Superior temporal gyrus (tissue), 1 donor: ENCODE measurements around the gene PPP2R3A.
"Not testable (repeated sequence)": the region's sequence is repeated elsewhere in the genome, so short reads cannot be mapped to it uniquely, and the experiment has no call there.

Experiments used
- DNase-seq: peaks from one replicate; pipeline ENCODE4 v3.0.0-alpha.2; 2016; ENCODE audit errors: extremely low spot score

The PPP2R3A gene, protein sequence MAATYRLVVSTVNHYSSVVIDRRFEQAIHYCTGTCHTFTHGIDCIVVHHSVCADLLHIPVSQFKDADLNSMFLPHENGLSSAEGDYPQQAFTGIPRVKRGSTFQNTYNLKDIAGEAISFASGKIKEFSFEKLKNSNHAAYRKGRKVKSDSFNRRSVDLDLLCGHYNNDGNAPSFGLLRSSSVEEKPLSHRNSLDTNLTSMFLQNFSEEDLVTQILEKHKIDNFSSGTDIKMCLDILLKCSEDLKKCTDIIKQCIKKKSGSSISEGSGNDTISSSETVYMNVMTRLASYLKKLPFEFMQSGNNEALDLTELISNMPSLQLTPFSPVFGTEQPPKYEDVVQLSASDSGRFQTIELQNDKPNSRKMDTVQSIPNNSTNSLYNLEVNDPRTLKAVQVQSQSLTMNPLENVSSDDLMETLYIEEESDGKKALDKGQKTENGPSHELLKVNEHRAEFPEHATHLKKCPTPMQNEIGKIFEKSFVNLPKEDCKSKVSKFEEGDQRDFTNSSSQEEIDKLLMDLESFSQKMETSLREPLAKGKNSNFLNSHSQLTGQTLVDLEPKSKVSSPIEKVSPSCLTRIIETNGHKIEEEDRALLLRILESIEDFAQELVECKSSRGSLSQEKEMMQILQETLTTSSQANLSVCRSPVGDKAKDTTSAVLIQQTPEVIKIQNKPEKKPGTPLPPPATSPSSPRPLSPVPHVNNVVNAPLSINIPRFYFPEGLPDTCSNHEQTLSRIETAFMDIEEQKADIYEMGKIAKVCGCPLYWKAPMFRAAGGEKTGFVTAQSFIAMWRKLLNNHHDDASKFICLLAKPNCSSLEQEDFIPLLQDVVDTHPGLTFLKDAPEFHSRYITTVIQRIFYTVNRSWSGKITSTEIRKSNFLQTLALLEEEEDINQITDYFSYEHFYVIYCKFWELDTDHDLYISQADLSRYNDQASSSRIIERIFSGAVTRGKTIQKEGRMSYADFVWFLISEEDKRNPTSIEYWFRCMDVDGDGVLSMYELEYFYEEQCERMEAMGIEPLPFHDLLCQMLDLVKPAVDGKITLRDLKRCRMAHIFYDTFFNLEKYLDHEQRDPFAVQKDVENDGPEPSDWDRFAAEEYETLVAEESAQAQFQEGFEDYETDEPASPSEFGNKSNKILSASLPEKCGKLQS (N-terminal part only)

DNA sequence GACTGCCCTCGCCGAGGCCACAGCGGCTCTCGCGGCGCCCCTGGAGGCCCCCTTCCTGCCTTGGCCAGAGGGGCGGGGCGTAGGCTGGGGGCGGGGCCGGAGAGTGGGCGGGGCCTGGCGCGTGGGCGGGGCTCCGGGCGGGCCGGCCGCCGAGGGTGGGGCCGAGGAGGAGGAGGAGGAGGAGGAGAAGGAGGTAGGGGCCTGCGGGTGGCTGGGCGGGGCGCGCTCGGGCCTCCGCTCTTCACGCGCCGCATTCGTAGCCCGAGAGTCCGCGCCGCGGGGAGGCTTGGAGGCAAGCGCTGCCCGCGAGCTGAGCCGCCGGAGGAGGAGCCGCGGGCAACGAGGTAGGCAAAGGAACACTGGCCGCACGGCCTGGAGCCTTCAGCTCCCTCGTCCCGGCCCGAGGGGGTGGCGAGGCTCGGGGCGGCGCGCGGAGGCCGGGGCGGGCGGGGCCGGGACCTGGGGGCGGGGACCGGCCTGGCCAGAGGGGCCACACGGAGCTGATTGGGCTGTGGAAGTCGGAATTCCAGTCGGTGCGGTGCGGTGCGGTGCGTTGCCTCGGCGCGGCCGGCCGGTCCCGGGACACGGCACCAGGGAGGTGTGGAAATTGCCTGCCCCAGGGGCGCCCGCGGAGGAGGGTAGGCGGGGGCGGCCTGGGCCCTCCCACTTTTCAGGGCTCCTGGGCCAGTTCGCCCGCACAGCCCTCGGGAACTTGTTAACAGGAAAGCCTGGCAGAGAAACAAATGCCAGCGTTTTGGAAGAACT lies at the start of gene PPP2R3A:
Gene PPP2R3A (plus strand): TSS at position 223 of the 765 bp plus-strand sequence. CDS start 35,771 bp downstream, outside the sequence.
- DNase-seq: peak; percentile 69

DNA sequence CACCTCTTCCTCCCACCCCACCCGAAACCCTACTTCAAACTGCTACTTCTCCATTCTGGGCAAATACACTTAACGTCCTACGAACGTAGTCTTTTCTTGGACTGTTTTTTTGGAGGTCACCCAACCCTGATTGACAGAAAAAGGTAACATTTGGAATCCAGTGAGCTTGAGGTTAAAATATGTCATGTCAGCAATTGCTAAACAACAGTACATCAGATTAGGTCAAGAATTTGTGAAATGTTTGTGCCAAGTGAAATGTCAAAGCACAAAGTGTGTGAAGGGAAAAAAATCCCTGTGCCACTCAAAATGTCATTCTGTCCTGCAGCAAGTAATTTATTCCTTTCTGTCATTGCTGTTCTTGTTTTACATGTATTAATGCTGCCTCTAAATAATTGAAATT lies 49.2 kb upstream of the PPP2R3A start:
- DNase-seq: no peak

DNA sequence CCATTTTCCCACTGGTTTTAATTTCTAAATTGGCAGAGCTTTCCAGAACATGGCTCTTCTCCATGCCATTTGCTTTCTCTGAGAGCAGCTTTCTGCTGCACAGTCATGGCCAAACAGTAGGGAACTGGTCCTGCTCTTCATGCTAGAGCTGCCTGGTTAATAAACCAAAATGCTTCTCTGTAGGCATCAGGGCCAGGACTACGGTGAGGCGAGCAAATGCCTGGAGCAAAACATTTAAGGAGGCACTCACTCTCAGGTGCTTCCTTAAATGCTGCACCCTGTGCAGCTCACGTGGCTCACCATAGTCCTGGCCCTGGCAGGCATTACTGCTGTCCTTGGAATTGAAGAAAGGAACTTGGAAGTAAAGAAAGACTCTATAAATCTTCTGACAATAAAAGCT lies 48.5 kb upstream of the PPP2R3A start:
- DNase-seq: no peak

DNA sequence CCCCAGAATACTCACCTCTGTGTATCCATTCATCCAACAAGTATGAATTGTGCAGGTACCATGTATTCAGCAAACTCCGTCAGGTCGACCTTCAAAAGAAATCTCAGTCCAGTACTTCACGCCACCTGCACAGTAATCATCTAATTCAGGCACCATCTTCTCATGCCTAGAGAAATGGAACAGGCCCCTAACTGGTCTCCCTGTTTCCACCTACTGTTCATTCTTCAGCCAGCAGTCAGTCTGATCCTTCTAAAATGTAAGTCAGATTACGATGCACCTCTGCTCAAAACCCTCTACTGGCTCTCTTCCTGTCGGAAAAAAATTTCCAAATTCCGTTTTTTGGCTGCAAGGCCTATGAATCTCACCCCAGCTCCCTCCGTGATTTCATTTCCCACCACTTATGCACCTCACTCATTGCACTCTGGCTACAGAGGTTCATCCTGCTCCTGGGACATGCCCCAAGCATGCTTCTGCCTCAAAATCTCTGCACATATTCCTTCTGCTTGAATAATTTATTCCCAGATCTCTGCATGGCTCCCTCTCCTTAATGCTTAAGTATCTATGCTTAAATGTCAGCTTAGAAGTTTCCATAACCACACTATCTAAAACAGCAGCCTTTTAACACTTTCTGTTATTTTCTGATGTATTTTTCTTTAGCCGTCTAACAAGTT lies 47.5 kb upstream of the PPP2R3A start:
- no peak for DNase-seq

DNA sequence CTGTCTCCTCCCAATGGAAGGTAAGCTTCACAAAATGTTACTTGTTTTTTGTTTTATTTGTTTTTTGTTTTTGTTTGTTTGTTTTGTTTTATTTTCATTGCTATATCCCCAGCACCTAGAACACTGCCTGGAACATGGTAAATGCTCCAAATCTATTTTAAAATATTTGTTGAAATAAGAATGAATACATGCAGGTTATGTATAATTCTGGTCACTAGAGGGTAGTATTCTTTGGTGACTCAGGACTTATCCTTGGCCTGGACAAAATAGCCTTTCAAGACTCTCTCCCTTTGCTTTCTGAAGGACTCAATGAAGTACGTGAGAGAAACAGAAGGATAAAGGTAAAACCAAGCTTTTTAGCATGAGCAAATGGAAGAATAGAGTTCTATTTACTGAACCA lies 46.9 kb upstream of the PPP2R3A start:
- DNase-seq: peak; percentile 69

DNA sequence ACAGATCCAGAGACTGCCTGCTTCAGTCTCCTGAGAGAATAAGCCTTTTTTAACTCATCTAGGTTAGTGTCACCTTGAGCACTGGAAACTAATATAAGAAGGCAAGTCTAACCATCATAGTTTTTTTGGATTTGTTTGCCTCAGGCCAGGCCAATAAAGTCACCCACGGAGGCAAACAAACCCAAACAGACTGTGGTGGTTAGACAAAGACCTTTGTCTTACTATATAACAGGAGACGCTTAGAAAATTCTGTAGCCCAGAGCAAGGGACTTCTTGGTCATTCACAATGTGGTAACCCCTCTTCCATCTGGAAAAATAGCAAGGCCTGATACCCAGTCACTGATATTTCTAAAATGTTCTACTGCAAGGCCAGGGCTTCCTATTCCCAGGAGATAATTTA lies 45.3 kb upstream of the PPP2R3A start:
- DNase-seq: no peak

DNA sequence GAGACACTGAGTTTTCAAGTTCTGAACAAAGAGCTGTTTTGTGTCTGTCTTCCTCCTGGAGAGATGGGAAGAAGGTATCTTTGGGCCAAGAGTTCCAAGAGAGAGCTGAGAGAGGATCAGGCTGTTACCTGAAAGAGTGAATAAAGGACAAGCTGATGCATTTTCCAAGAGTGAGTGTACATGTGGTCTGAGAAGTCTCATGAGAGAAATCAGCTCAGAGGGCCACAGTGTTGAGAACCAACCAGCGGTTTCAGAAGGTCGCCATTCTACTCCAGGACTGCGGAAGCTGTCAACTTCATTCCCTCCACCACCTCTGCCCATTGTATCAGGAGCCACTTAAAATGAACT lies 42.7 kb upstream of the PPP2R3A start:
- no peak for DNase-seq

DNA sequence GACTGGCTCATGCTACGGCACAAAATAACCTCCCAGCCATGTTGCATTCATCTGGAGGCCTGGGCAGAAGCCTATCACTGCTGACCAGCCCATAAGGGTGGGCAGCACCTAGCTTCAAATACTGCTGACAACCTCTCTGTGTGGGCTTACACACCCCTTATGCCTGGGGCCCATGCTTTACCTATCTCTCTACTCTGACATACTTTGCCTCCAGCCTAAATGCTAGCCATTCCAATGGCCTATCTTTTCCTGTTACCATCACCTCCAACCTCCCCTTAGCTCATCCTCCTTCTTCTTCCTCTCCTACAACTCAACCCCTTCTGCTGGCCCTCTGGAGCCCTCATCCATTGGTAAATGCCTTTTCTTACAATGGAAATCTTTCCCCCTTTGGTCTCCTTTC lies 41.0 kb upstream of the PPP2R3A start:
- no peak for DNase-seq

DNA sequence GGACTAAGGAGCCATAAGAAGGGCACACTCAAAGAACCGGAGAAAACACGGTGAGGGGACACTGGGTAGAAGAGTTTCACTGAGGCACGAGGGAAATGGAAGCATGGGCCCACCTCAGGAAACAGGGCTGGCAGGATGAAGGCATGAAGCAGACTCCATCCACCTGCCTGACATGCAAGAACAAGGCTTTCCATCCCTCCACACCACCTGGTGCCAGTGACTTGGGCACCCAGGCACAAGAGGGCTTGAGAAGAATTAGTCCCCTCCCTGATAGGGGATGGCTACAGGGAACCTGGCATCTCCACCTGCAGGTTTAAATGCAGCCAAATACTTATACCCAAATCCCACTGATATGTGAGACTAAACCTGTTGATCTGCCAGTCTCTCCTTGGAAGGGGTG lies 38.9 kb upstream of the PPP2R3A start:
- DNase-seq: no peak

DNA sequence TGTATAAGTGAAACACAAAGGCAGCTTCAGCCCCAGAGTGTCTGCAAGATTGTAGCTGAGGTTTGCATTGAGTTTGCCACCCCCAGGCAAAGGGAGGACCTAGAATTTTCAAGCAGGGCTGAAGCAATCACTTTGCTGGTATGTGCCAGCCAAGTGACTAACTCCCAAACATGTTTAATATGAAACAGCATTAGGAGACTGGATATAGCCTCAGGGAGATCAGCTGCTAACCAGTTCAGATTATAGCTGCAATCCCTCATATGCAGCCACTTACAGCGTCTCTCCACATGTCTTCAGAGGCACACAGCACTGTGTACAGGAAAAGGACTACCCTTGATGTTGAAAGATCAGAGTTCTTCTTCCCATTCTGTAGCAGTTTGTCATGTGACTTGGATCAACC lies 38.4 kb upstream of the PPP2R3A start:
- no peak for DNase-seq

DNA sequence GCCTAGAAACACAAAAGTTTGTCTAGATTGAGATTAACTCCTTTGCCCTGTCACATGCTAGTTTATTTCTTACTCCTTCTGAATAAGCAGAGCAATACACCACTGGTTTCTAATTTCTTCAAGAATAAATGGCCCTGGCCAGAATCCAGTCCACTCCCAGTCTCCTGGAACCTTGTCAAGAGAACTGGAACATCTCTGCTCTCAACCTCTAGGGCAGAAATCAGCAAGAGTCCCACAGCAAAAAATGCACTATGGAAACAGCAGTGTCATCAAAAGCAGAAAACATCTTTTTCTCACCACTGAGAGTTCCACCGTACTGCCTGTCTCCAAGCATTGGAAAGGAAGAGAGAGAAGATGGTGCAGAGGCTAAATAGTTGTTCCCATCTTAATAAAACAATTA lies 35.9 kb upstream of the PPP2R3A start:
- DNase-seq: no peak

DNA sequence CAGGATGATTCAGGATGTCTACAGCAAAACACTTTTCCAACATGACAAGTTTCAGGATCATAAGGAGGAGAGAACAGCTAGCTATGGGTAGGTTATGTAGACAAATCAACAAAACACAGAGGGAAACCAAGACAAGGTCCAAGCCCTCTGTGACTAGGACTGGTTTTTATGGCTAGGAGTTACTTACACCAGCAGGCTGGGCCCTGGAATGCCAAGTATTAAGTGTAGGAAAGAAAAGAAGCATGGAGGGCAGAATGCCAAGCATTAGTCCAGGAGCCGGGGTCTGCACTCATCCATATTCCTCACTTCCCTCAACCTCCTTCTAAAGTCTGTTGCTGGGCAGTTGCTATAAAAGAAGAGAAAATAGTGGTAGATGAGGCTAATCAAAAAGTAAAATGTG lies 35.3 kb upstream of the PPP2R3A start:
- DNase-seq: no peak

DNA sequence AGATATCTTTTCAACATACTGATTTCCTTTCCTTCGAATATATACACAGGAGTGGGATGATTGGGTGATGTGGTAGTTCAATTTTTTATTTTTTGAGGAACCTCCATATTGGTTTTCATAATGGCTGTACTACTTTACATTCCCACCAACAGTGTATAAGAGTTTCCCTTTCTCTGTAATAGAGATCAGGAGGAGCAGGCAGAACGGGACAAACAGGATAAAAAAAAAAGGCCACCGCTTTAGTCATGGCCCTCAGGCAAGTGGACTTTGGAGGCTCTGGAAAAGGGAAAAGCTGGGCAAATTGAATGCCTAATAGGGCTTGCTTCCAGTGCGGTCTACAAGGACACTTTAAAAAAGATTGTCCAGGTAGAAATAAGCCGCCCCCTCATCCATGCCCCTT lies 30.4 kb upstream of the PPP2R3A start:
- not testable (repeated sequence) for DNase-seq

DNA sequence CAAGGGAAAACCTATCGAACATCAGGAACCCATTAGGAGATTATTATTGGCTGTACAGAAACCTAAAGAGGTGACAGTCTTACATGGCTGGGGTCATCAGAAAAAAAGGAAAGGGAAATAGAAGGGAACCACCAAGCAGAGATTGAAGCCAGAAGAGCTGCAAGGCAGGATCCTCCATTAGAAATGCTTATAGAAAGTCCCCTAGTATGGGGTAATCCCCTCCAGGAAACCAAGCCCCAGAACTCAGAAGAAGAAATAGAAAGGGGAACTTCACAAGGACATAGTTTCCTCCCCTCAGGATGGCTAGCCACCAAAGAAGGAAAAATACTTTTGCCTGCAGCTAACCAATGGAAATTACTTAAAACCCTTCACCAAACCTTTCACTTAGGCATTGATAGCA lies 27.8 kb upstream of the PPP2R3A start:
- not testable (repeated sequence) for DNase-seq

DNA sequence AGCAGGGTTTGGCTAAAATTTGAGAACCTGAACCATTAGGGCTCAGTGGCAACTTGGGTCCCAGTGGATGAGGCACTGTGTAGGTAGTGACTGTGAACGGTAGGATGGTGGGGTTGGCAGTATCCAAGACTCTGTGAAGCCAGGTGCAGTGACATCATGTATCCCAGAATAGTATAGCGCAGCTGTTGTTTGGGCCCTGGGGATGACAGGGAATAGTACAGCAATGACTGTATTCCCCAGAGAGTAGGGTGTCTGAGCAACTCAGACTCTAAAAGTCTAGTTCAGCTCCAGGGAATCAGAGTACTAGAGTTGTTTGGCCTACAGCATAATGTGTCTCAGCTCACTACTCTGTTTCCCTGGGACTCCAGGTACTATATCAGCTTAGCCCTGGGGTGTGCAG lies 20.7 kb upstream of the PPP2R3A start:
- no peak for DNase-seq

DNA sequence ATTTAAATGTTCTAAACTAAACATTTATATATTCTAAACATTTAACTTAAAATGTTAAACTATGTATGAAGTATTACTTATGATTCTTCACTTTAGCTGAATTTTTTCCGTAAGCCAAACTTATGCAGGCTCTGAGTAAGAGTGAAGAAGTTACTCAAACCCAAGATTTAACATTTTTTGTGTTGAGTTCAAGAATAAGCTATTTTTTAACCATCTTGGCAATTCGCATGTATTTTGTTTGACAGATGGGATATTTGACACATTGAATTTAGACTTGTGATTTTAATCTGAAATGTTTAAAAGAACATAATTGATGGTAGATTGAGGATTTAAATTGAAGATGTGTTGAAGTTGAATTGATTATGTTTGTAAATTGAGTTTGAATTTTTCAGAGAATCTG lies 14.6 kb upstream of the PPP2R3A start:
- no peak for DNase-seq

DNA sequence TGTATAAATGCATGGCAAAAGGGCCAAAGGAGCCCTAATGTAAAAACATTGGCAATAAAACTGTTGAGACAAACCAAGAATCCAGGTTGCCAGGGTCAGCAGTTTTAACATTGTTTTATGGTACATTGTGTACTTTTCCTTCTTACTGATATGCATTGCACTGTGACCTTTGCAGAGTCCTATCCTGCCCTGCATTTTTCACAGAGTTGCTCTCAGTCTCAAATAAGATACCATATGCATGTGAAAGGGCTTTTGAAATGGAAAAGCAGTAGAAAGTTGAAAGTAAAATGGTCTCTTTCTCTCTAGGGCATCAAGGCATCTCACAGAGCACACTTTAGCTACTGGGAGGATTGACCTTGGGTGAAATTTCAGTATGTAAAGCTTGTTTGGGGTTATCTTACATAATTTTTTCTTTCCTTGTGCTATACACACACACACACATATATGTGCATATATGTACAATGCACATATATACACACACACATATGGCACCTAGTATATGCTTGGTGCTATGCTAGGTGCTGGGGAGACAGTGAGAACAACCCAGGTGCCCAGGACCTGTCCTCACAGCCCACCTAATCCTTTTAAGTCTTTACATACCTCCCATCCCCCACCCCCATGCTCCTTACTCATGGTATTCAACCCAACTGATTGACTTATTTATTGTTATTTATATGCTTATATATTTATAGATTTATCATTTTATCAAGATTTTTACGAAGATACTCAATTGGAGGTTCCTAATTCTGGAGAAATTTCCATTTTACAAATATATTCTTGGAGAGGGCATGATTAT lies 1.2 kb upstream of the PPP2R3A start:
- DNase-seq: peak; percentile 24

DNA sequence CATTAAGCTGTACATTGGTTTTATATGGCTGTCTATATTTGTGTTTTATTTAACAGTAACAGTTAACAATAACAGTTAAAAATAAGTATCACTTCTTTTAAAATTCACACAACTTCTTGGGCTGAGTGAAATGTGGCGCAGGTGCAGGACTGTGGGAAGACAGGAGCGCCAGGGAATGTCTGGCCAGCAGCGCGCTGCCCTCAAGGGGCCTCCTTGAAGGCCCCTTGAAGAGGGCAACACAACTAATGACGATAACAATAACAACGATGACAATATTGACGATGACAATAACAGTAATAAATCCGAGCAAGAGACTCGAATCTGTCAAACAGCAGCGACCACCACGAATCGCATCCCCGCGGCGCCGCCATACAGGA lies 411 bp upstream of the PPP2R3A start:
- no peak for DNase-seq

DNA sequence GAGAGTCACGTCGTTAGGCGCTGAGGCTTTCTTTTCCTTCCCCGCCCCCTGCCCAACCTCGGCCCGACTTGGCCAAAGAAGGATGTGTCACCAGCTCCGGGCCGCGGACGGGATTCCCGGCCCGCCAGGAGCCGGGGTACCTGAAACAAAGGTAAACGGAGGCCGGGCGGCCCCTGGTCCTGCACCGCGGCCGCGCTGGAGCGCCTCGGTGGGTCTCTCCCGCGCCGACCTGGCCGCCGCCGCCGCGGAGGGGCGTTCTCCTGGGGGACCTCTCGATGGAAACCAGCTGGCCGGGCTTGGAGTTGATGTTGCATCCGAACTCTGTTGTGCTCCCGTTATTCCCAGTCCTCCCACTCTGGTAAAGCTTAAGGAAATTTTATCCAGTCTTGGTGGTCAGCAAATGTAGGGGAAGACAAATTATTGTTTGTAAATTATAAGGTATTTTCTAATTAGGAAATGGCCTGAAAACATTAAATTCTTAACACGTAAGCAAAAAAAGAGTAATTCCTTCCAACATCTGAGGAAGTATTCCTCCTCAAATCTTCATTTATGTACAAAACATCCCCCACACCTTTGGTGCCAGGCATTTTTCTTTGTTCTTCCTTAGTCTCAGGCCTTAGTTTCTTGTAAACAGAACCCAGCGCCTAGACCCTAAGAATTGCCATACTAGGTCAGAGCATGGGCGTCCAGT lies 888 bp downstream of the PPP2R3A start:
- peak; percentile 59 for DNase-seq

DNA sequence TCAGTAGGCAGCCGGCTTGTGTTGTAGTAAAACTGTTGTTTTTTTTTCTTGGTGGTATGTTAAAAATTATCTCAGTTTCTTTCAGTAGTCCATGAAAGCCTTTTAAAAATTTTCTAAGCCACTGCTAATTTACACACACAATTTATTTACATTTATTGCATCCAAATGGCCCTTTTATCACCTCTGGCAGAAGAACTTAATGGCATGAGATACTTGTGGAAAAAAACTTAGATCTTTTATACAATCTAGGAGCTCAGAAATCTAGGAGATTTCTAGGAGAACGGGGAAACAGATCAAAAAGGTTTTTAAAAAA lies 1.4 kb downstream of the PPP2R3A start:
- peak; percentile 22 for DNase-seq
